GM12801 (cell line): Measurements from ENCODE around the gene COG6.

ENCODE experiments used
- TF ChIP-seq, protein P1 (sequence below): IDR thresholded peaks from one replicate; pipeline ENCODE4 v1.5.1; 2011; ENCODE audit warnings: control low read depth; ENCODE audit not compliant: insufficient read length; ENCODE audit errors: extremely low read depth

The COG6 gene

DNA sequence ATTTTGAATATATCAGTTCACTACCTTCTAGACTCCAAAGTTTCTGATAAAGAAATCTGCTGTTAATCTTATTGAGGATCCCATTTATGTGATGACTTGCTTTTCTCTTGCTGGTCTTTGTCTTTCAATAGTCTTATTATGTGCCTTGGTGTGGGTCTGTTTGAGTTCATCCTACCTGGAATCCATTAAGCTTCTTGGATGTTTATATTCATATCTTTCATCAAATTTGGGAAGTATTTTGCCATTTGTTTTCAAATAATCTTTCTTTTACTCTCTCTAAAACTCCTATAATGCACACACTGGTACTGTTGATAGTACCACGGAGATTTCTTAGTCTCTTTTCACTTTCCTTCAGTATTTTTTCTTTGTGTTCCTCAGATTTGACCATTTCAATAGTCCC is 24.2 kb upstream of the COG6 start:
- TF ChIP-seq, protein P1, sequence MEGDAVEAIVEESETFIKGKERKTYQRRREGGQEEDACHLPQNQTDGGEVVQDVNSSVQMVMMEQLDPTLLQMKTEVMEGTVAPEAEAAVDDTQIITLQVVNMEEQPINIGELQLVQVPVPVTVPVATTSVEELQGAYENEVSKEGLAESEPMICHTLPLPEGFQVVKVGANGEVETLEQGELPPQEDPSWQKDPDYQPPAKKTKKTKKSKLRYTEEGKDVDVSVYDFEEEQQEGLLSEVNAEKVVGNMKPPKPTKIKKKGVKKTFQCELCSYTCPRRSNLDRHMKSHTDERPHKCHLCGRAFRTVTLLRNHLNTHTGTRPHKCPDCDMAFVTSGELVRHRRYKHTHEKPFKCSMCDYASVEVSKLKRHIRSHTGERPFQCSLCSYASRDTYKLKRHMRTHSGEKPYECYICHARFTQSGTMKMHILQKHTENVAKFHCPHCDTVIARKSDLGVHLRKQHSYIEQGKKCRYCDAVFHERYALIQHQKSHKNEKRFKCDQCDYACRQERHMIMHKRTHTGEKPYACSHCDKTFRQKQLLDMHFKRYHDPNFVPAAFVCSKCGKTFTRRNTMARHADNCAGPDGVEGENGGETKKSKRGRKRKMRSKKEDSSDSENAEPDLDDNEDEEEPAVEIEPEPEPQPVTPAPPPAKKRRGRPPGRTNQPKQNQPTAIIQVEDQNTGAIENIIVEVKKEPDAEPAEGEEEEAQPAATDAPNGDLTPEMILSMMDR: no peak

DNA sequence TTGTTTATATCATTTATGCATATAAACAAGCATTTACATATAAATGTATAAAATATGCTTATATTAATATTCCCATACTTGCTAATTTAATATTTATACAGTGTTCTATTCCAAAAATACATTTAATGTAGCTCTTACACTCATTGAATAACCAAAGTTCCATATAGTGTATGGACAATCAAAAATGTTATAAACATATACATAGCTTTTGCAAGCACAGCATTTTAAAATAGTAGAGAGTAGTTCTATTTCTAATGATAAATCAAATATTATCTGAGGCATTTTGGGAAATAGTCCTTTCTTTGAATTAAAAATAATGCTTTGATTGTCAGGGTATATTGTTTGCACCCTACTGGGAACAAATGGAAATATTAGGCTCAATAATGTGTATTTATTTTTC is 22.5 kb upstream of the COG6 start:
- TF ChIP-seq, protein P1: no peak

DNA sequence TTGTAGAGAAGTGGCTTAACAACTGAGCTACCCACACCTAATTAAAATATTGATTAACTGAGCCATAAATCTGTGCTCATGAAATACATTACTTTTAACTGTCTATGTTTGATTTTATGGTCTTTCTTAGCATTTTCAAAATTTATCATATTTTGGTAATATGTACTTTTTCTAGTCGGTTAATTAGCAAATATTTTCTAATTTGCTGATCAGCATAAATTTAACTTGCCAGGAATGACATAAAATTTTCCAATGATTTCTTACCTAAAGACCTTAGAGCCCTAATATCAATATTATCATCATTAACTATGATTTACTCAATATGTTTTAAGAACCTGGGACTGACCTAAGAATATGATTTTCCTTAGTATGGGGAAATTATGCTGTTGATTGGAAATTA is 19.9 kb upstream of the COG6 start:
- TF ChIP-seq, protein P1: no peak

DNA sequence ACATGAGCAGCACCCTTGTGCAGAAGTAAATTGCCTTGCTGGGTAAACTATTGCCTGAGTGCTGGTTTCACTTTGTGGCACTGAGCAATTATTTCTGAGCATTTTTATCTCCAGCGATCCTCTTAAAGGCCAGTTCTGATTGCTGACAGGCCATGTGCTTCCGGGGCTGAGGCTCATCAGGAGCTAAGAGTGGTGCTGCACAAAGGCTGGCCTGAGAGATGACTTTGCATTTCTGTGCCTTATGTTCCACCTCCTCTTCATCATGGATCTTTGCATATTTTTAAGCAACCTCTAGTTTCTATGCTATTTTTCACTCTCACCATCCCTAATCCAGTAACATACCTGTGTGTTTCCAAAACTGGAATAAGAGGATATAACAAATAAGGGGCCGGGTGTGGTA is 17.6 kb upstream of the COG6 start:
- TF ChIP-seq, protein P1: no peak

DNA sequence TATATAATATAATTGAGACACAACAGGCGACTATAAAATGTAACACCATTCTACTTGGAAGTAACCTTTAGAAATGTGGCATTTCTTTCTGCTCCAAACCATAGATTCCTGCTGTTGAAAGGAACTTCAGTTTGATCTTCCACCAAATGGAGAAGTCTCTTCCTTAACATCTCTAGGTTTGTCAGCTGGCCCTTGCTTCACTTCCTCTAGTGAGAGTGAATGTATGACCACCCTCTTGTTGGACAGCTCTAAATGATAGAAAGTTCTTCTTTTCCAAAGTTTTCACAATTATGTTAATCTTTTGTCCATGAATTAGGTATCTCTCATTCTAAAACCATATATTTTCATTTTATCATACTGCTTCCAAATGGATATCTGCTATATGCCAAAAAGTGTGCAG is 13.8 kb upstream of the COG6 start:
- TF ChIP-seq, protein P1: no peak

DNA sequence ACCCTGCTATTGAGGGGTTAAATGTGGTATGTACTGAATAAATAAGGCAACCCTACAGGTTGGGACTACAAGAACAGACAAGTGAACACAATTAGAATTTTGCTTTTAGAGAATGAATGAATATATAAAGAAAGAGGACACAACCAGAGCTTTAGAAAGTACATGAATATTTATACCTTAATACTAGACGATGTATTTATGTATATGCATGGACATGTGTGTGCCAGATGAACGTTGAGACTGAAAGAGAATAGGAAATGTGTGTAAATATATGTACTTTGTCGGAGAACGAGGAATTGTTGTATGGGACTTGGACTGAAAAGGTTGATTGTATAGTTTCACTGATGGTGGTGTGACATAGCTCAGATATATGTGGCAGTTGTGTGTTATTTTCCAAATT is 9.3 kb upstream of the COG6 start:
- TF ChIP-seq, protein P1: no peak

DNA sequence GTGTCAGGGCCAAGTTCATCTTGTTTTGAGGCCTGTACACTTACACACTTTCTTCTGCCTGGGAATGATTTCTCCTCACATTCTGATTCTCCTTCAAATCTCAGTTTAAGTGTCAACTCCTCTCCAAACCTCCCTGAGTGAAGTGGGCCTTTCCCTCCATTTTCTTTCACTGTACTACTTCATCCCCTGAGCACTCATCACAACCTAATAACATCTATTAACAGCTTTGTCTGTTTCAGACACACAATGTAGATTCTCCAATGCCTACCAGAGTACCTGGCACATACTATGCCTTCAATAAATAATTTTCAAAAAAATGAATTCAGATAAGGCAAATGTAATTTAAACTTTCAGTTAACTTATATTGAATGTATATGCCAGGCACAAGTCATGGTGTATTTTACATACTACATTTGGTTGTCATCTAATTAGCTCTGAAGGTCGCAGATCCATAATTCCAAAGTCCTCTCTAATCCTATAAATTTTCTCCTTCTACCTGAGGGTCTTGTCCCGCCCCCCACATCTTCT is 357 bp upstream of the COG6 start:
- TF ChIP-seq, protein P1: no peak

DNA sequence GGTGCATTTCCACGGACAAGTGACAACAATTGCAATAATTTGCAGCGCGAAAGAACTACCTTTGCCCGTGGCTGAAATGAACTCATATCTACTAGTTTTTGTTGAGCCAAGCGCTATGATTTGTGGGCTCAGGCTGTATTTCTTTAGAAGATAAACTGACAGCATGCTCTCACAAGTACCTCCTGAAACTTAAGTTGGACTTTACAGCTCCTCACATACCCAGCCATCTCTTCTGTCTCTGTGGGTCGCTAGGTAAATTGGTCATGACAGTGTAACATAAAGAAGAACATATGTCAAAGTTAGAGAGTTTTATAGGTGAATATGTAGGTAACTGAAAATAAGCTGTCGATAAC is 839 bp downstream of the COG6 start:
- TF ChIP-seq, protein P1: no peak
